Measurements from ENCODE around the gene MRPL11. TPM values are rescaled to one million over a fixed set of nuclear protein-coding genes. Genes with fewer than 3 reads are reported as not detected.
A peak's percentile ranks its signal among the peaks of the same experiment; 100 is the strongest.
"Not testable (repeated sequence)": the region's sequence is repeated elsewhere in the genome, so short reads cannot be mapped to it uniquely, and the experiment has no call there.

Gene MRPL11
- total RNA-seq, 4 donors from 2014 or later, result 24.7 to 34.9 (median 28.9) TPM

DNA sequence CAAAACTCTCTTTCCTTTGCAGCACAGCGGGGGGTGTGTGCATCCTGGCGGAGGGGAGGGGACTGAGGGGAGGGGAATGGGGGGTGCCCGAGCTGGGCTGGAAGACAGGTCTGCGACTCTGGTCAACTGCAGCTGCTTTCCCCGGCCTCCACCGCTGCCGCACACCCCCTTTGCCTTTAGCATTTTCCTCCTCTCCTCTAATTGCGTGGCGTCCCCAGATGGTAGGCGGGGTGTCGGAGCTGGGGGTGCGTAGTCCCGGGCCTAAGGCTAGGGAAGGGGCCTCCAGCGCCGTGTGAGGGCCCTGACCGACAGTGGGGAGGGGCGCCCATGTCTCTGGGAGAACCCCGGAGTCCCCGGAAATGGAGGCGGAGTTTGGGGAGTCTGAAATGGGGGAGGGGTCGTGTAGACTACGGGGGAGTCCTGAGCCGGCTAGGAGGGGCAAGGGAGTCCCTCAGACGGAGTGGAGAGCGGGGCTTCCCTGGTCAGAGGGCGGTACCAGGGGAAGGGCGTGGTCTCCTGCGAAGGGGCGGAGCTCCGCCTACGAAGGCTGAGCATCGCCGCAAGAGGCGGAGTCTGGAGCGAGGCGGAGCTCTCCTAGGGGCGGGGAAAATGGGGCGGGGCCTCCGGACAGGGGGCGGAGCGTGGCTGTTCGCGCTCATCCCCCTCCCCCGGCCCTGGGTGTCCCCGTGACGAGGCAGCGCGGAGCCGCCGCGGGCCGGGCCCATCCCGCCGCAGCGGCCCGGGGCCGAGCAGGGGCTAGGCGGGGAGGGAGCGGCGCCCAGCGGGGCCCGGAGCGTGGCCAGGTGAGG is 27.8 kb upstream of the MRPL11 start, which contains the start of gene PELI3:
TSS of gene PELI3 (plus strand) at position 681 of the 809 bp plus-strand sequence. CDS start 1,224 bp downstream, outside the sequence.
- TF ChIP-seq, protein P1, sequence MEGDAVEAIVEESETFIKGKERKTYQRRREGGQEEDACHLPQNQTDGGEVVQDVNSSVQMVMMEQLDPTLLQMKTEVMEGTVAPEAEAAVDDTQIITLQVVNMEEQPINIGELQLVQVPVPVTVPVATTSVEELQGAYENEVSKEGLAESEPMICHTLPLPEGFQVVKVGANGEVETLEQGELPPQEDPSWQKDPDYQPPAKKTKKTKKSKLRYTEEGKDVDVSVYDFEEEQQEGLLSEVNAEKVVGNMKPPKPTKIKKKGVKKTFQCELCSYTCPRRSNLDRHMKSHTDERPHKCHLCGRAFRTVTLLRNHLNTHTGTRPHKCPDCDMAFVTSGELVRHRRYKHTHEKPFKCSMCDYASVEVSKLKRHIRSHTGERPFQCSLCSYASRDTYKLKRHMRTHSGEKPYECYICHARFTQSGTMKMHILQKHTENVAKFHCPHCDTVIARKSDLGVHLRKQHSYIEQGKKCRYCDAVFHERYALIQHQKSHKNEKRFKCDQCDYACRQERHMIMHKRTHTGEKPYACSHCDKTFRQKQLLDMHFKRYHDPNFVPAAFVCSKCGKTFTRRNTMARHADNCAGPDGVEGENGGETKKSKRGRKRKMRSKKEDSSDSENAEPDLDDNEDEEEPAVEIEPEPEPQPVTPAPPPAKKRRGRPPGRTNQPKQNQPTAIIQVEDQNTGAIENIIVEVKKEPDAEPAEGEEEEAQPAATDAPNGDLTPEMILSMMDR (IDR thresholded peaks at IDR 0.05), result no peak
- no peak for TF ChIP-seq POLR2A (IDR thresholded peaks at IDR 0.05)
- Histone ChIP-seq H3K4me3 (peak within 1 kb of the TSS; percentile 44 to 97 (median 80)), H3K27me3 (no peaks in the 10 kb centered on the region), H3K4me1 (peaks cover 3 to 17% (median 6%) of the 10 kb centered on the region in 4 donors), H3K9me3 (no peaks in the 10 kb centered on the region), H3K36me3 (no peaks in the 10 kb centered on the region), H3K27ac (peak within 1 kb of the TSS; percentile 63 to 89 (median 81))
- DNase-seq, result peak; percentile 94 to 98 (median 97)

DNA sequence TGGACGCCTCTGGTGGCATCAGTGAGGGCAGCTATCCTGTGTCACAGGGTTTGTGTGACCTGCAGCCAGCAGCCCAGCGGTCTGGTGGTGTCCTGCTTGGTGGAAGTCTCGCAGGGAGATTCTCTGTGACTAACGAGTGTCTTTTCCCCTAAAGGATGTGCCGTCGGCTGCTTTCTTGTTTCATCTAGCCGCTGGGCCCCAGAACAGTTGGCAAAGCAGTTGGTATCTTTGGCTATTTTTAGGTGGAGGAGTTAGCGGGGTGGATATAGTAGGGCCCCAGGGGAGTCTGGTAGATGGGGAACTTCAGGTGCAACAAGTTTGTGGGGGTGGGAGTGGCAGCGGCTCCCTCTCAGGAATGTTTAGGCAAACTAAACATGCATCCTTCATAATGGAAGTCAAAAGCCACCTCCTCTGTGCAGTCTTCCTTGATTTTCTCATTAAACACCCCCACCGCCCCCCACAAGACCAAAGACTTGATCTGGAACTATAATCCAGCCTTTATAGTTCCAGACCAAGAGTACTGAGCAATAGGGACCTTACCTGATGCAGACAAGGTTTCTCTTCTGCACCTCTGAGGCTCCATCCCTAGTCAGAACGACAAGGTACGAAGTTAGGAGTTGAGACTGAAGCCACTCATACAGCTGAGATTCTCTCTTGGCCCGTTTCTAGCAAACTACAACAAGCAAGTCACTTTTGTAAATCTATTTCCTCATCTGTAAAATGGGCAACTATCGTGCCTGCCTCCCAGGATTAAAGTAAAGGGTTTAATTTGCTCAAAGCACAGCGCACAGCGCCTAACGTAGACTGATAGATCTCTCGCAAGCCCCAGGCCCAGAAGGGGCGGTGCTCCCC is 27.0 kb upstream of the MRPL11 start:
- Histone ChIP-seq H3K27ac (peak overlapping the region; percentile 63 to 89 (median 81)), H3K36me3 (no peaks in the 10 kb centered on the region), H3K27me3 (no peaks in the 10 kb centered on the region), H3K4me3 (peak overlapping the region; percentile 44 to 97 (median 80)), H3K9me3 (no peaks in the 10 kb centered on the region), H3K4me1 (peaks cover 3 to 17% (median 6%) of the 10 kb centered on the region in 4 donors)
- peak in 1 of 3 donors; percentile 46 for DNase-seq
- no peak for TF ChIP-seq POLR2A (IDR thresholded peaks at IDR 0.05)
- TF ChIP-seq, protein P1 (IDR thresholded peaks at IDR 0.05), result no peak

DNA sequence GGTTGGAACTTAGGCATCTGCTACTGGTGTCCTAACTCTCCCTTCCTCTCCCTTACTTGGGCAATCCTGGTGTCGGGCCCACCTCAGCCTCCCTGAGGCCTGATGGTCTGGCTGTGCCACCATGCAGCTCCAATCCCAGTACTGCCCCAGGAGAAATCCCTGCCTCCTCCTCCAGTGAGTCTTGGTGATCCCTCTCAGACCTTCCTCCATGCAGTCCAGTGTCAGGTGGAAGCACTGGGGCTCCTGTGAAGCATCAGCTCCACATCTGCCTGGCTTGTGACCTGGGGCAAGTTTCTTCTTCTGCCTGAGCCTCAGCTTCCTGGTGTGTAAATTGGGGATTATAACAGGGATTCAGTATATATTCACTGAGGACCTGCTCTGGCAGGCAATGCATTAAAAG is 26.3 kb upstream of the MRPL11 start:
- H3K27ac ChIP-seq, result peak overlapping the region in 1 of 4 donors; percentile 89
- TF ChIP-seq, protein P1 (IDR thresholded peaks at IDR 0.05), result no peak
- no peak for TF ChIP-seq POLR2A (IDR thresholded peaks at IDR 0.05)
- no peak for DNase-seq

DNA sequence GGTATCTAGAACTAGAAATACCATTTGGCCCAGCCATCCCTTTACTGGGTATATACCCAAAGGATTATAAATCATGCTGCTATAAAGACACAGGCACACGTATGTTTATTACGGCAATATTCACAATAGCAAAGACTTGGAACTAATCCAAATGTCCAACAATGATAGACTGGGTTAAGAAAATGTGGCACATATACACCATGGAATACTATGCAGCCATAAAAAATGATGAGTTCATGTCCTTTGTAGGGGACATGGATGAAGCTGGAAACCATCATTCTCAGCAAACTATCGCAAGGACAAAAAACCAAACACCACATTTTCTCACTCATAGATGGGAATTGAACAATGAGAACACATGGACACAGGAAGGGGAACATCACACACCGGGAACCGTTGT is 25.5 kb upstream of the MRPL11 start:
- not testable (repeated sequence) for H3K4me3 ChIP-seq, DNase-seq, H3K27me3 ChIP-seq, H3K27ac ChIP-seq, H3K9me3 ChIP-seq, H3K36me3 ChIP-seq
- H3K4me1 ChIP-seq, result peaks cover 3 to 17% (median 6%) of the 10 kb centered on the region in 4 donors

More for the DNA sequence above, 26.3 kb upstream of the MRPL11 start:
- Histone ChIP-seq H3K4me1 (peaks cover 3 to 17% (median 6%) of the 10 kb centered on the region in 4 donors), H3K4me3 (peak overlapping the region in 1 of 4 donors; percentile 85), H3K27me3 (no peaks in the 10 kb centered on the region), H3K9me3 (no peaks in the 10 kb centered on the region), H3K36me3 (no peaks in the 10 kb centered on the region)

DNA sequence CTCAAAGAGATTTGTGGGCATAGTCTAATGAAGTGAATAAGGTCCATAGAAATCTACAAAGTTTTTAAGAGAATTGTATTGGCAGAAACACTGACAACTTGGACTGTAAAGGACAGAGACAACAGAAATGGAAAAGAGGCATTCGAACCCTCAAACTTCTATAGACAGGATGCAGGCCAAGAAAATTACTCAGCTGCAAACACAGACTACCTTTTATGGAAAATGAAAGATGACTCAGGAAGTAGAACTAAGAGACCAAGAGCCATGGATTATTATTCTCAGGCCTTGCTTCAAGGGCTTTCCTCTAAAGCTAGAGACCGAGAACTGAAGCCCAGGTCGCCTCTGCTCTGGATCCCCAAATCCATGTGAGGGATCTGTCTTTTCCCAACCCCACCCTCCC is 24.3 kb upstream of the MRPL11 start:
- Histone ChIP-seq H3K4me1 (peaks cover 3 to 13% (median 7%) of the 10 kb centered on the region in 4 donors), H3K4me3 (no peak overlapping the region), H3K27ac (no peak overlapping the region), H3K36me3 (no peaks in the 10 kb centered on the region), H3K27me3 (no peaks in the 10 kb centered on the region), H3K9me3 (no peaks in the 10 kb centered on the region)
- no peak for DNase-seq
- TF ChIP-seq, protein P1 (IDR thresholded peaks at IDR 0.05), result no peak
- no peak for TF ChIP-seq POLR2A (IDR thresholded peaks at IDR 0.05)

Data from Peyer's patch (tissue), 4 donors.